ENCODE measurements around the gene ACTG1. TPM values are rescaled to one million over a fixed set of nuclear protein-coding genes. Genes with fewer than 3 reads are reported as not detected.

Gene ACTG1
- total RNA-seq, 1 experiment from 2014 or later, result 6,819 TPM

Other genes starting within 250 kb of the ACTG1 start
- 76.9 and 90.6 TPM in 2 replicates for gene SLC38A10, start 217.5 kb downstream of the ACTG1 start, total RNA-seq (2014; rRNA removed; shearing (Covaris generic))
- 5.3 and 9.6 TPM in 2 replicates for gene BAHCC1, start 117.3 kb downstream of the ACTG1 start, total RNA-seq (2014; rRNA removed; shearing (Covaris generic))
- 0.80 and 1.4 TPM in 2 replicates for gene FSCN2, start 15.6 kb upstream of the ACTG1 start, total RNA-seq (2014; rRNA removed; shearing (Covaris generic))
- gene FAAP100, start 39.6 kb upstream of the ACTG1 start, total RNA-seq (2014; rRNA removed; shearing (Covaris generic)), result 37.1 and 44.6 TPM in 2 replicates
- 110 and 120 TPM in 2 replicates for gene NPLOC4, start 124.3 kb upstream of the ACTG1 start, total RNA-seq (2014; rRNA removed; shearing (Covaris generic))
- gene TSPAN10, start 124.4 kb upstream of the ACTG1 start, total RNA-seq (2014; rRNA removed; shearing (Covaris generic)), result 66.8 and 98.7 TPM in 2 replicates
- gene PDE6G, start 143.7 kb upstream of the ACTG1 start, total RNA-seq (2014; rRNA removed; shearing (Covaris generic)), result 0.80 TPM in 1 of 2 replicates, not detected in the other
- 81.2 and 118 TPM in 2 replicates for gene OXLD1, start 153.8 kb upstream of the ACTG1 start, total RNA-seq (2014; rRNA removed; shearing (Covaris generic))
- gene CCDC137, start 153.9 kb upstream of the ACTG1 start, total RNA-seq (2014; rRNA removed; shearing (Covaris generic)), result 32.0 and 35.8 TPM in 2 replicates
- gene ARL16, start 171.0 kb upstream of the ACTG1 start, total RNA-seq (2014; rRNA removed; shearing (Covaris generic)), result 64.2 and 77.4 TPM in 2 replicates
- 85.0 and 88.7 TPM in 2 replicates for gene HGS, start 171.2 kb upstream of the ACTG1 start, total RNA-seq (2014; rRNA removed; shearing (Covaris generic))
- gene MRPL12, start 190.6 kb upstream of the ACTG1 start, total RNA-seq (2014; rRNA removed; shearing (Covaris generic)), result 238 and 244 TPM in 2 replicates
- 72.3 and 73.9 TPM in 2 replicates for gene SLC25A10, start 199.5 kb upstream of the ACTG1 start, total RNA-seq (2014; rRNA removed; shearing (Covaris generic))